ENCODE results near the gene LEP. TPM values are rescaled to one million over a fixed set of nuclear protein-coding genes. Genes with fewer than 3 reads are reported as not detected.

Gene LEP
- polyA plus RNA-seq, 2 of the 4 experiments (the other 2 are of a cell fraction) = not detected

DNA sequence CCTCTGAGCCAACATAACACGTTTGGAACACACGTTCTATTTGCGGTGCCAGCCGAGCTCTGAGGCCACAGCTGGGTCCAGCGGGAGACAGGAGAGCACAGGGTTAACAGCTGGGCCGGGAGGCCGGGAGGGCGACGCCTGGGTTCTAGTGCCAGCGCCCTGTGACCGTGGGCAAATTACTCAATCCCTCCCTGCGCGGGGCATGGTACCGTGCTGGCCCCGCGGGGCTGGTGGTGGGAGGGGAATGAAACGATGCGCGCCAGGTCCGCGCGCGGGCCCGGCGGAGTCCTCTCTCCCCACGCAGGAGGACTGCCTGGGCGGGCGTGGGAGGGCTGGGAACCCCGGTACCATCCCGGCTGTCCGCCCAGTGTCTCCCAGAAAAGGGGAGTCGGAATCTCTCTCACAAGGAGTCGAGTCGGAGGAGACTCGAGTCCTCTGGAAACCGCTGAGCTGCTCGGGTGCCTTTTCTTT, 30.4 kb downstream of the LEP start:
- no peak for FAIRE-seq
- WGBS (ENCODE audit: missing lambda C conversion rate) = 85% methylated on average over 37 of the region's 37 CpGs
- CTCF ChIA-PET = no interaction called here
- POLR2A ChIA-PET = no interaction called here
- no peak for DNase-seq (ENCODE audit: low read depth in 1 of 2, low spot score in 1 of 2)
- H3K4me2 ChIP-seq = no peak overlapping the region
- TF ChIP-seq CBX8 (IDR thresholded peaks at IDR 0.05) = no peak
- no peaks in the 10 kb centered on the region for H3K9me3 ChIP-seq
- no peak overlapping the region for H3K27ac ChIP-seq
- peaks cover 11% of the 10 kb centered on the region for H3K4me1 ChIP-seq
- ATAC-seq = no peak; a peak in 1 of 6 replicates
- no peak overlapping the region for H3K4me3 ChIP-seq

DNA sequence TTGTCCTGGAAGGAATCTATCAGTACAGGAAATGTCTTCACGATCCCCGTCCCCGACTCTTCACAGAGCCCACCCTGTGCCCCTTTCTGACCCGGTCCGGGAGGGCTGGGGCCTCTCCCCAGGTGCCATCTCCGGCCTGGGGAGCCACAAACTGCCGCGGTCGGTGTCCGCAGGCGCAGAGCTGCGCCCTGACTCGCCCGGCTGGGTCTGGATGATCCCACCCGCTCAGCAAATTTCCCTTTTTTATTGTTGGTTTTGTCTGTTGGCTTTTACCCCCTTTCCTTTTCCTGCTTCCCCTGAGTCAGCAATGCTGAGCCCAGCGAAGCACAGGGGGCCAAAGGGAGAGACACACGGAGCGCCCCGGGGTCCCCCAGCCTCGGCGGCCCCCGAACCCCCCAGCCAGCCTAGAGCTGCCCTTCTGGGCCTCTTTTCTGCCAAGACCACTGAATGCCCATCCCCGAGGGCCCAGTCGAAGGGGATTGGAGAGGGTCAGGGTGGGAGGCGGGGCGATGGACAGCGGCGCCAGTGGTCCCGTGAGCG, 30.9 kb downstream of the LEP start:
- ChIA-PET POLR2A (no interaction called here), CTCF (no interaction called here)
- no peak for ATAC-seq
- TF ChIP-seq FOSB (CRISPR knock-in tag; IDR thresholded peaks at IDR 0.05) = no peak
- TF ChIP-seq MAFK (IDR thresholded peaks at IDR 0.05; ENCODE audit: partially characterized antibody) = peak; percentile 44
- Histone ChIP-seq H3K9me3 (no peaks in the 10 kb centered on the region), H3K4me2 (no peak overlapping the region), H3K4me3 (no peak overlapping the region), H3K4me1 (peaks cover 6% of the 10 kb centered on the region), H3K27ac (no peak overlapping the region)
- 80% methylated on average over 28 of the region's 30 CpGs for WGBS (ENCODE audit: missing lambda C conversion rate)
- no peak for DNase-seq (ENCODE audit: low read depth in 1 of 2, low spot score in 1 of 2)
- FAIRE-seq = no peak

DNA sequence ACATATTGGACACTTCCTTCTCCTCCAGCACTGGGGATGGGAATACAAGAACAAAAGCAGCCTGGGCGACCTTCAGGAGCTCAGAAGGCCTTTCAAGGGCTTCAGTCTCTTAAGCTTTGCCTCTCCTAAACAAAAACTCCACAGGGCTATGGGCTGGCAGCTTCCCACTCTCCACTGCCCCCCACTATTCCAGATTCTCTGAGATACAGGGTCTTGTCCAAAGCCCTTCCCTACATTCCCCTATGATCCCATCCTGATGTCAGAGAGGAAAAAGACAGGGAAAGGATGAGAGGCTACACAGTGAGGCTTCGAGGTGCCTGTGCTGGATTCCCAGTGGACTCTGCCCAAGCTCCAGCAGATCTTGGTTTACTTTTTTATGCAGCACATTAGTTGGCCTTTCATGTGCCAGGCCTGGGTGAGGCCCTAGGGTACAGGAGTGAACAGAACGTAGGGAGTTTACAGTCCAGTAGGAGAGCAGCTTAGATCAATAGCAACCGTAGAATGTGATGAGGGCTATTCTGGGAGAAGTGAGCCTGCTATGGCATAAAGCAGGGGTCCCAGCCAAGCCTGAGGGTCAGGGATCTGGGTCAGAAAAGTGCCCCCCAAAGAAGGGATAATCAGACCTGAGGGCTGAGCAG, 33.3 kb downstream of the LEP start:
- ATAC-seq (no peak), FAIRE-seq (no peak), DNase-seq (ENCODE audit: low read depth in 1 of 2, low spot score in 1 of 2) (no peak)
- 50% methylated on average over 4 of the region's 4 CpGs for WGBS (ENCODE audit: missing lambda C conversion rate)
- POLR2A ChIA-PET = no interaction called here
- CTCF ChIA-PET = no interaction called here
- H3K4me1 ChIP-seq = no peaks in the 10 kb centered on the region
- no peak overlapping the region for H3K27ac ChIP-seq
- H3K9me3 ChIP-seq = no peaks in the 10 kb centered on the region
- no peak overlapping the region for H3K4me2 ChIP-seq
- H3K4me3 ChIP-seq = no peak overlapping the region
- no peak for TF ChIP-seq NPAS2 (CRISPR knock-in tag; IDR thresholded peaks at IDR 0.05; ENCODE audit: borderline replicate concordance)
- no peak for TF ChIP-seq SMC3 (IDR thresholded peaks at IDR 0.05)
- TF ChIP-seq HOXB13 (CRISPR knock-in tag; IDR thresholded peaks at IDR 0.05; ENCODE audit: low read depth) = no peak
- no peak for TF ChIP-seq PHF8 (IDR thresholded peaks at IDR 0.05; ENCODE audit: borderline replicate concordance, low read depth)
- TF ChIP-seq ZFP36 (IDR thresholded peaks at IDR 0.05; ENCODE audit: borderline replicate concordance, partially characterized antibody) = no peak
- TF ChIP-seq CBX8 (IDR thresholded peaks at IDR 0.05) = no peak
- TF ChIP-seq TP53 (CRISPR knock-in tag; IDR thresholded peaks at IDR 0.05) = no peak
- no peak for TF ChIP-seq CBX2 (IDR thresholded peaks at IDR 0.05; ENCODE audit: borderline replicate concordance, low read depth)
- no peak for TF ChIP-seq POLR2A (IDR thresholded peaks at IDR 0.05; ENCODE audit: low read length)
- no peak for TF ChIP-seq HOXB5 (CRISPR knock-in tag; IDR thresholded peaks at IDR 0.05)
- TF ChIP-seq FOSB (CRISPR knock-in tag; IDR thresholded peaks at IDR 0.05) = no peak
- TF ChIP-seq HDAC2 (IDR thresholded peaks at IDR 0.05) = no peak
- TF ChIP-seq, protein P1, sequence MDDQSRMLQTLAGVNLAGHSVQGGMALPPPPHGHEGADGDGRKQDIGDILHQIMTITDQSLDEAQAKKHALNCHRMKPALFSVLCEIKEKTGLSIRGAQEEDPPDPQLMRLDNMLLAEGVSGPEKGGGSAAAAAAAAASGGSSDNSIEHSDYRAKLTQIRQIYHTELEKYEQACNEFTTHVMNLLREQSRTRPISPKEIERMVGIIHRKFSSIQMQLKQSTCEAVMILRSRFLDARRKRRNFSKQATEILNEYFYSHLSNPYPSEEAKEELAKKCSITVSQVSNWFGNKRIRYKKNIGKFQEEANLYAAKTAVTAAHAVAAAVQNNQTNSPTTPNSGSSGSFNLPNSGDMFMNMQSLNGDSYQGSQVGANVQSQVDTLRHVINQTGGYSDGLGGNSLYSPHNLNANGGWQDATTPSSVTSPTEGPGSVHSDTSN (IDR thresholded peaks at IDR 0.05) = no peak
- no peak for TF ChIP-seq ZSCAN20 (CRISPR knock-in tag; IDR thresholded peaks at IDR 0.05)
- TF ChIP-seq EHF (CRISPR knock-in tag; IDR thresholded peaks at IDR 0.05) = no peak
- TF ChIP-seq, protein P2, sequence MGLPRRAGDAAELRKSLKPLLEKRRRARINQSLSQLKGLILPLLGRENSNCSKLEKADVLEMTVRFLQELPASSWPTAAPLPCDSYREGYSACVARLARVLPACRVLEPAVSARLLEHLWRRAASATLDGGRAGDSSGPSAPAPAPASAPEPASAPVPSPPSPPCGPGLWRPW (IDR thresholded peaks at IDR 0.05) = no peak
- TF ChIP-seq GATA3 (IDR thresholded peaks at IDR 0.05; ENCODE audit: borderline replicate concordance) = no peak
- no peak for TF ChIP-seq EHMT2 (IDR thresholded peaks at IDR 0.05; ENCODE audit: low read depth)
- TF ChIP-seq RAD21 (conservative IDR thresholded peaks at IDR 0.05 in 1 of 2, IDR thresholded peaks at IDR 0.05 in 1 of 2) = no peak

Measured in A549 (cell line).